AG09309 (cell line): ENCODE results near the gene ANKS1A.
"Not testable (repeated sequence)": the region's sequence is repeated elsewhere in the genome, so short reads cannot be mapped to it uniquely, and the experiment has no call there.

Source experiments
- DNase-seq: peaks from one replicate; pipeline ENCODE4 v3.0.0-alpha.2; 2010; ENCODE audit warnings: low read depth
- H3K4me3 ChIP-seq: 2 replicates; pipeline ENCODE4 v1.5.1; 2011; ENCODE audit warnings: mild to moderate bottlenecking, low read depth, low read length, moderate library complexity; ENCODE audit not compliant: control insufficient read depth
- TF ChIP-seq, protein P1 (sequence below): IDR thresholded peaks from 2 replicates; pipeline ENCODE4 v1.5.1; 2011; ENCODE audit warnings: mild to moderate bottlenecking, low read depth, low read length, inconsistent platforms; ENCODE audit not compliant: insufficient read depth, control insufficient read depth; ENCODE audit errors: missing control alignments

Gene ANKS1A

DNA sequence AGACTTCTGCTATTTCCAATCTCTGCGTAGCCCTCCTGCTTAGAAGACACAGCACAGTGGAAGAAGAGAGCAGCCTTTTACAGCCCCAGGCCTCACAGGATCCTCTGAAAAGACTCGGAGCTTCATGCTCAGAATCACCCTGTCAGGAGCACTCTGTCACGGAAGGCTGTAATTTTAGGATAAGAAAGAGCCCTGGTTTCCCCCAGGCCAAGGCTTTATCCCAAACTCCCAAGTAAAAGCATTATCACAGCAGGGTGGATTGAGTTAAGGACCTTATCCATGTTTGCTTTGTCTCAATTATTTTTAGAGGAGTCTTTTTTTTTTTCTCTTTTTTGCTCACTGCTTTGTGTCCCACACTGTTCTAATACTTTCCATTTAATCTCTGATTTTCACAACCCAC lies 39.2 kb downstream of the ANKS1A start:
- no peak for DNase-seq
- TF ChIP-seq, protein P1, sequence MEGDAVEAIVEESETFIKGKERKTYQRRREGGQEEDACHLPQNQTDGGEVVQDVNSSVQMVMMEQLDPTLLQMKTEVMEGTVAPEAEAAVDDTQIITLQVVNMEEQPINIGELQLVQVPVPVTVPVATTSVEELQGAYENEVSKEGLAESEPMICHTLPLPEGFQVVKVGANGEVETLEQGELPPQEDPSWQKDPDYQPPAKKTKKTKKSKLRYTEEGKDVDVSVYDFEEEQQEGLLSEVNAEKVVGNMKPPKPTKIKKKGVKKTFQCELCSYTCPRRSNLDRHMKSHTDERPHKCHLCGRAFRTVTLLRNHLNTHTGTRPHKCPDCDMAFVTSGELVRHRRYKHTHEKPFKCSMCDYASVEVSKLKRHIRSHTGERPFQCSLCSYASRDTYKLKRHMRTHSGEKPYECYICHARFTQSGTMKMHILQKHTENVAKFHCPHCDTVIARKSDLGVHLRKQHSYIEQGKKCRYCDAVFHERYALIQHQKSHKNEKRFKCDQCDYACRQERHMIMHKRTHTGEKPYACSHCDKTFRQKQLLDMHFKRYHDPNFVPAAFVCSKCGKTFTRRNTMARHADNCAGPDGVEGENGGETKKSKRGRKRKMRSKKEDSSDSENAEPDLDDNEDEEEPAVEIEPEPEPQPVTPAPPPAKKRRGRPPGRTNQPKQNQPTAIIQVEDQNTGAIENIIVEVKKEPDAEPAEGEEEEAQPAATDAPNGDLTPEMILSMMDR, result no peak

DNA sequence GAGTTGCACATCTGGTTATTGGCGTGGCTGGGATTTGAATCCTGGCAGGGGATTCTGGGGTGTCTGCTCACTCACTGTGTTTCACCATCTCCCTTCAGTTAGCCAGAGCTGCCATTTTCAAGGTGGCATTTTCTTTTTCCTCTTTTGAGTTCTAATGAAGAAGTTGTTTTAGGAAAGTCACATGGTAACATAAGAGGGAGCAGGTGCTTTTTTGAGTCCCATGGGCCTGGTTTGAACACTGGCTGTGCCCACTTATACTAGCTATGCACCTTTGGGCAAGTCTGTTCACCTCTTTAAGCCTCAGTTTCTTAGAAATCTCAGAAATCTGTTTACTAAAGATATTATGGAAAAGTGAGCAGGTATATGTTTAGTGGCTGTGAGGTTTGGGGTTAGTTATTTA lies 39.6 kb downstream of the ANKS1A start:
- DNase-seq, result no peak
- no peak overlapping the region for H3K4me3 ChIP-seq
- TF ChIP-seq, protein P1, result no peak

More for the DNA sequence above, 39.2 kb downstream of the ANKS1A start:
- H3K4me3 ChIP-seq, result no peak overlapping the region

DNA sequence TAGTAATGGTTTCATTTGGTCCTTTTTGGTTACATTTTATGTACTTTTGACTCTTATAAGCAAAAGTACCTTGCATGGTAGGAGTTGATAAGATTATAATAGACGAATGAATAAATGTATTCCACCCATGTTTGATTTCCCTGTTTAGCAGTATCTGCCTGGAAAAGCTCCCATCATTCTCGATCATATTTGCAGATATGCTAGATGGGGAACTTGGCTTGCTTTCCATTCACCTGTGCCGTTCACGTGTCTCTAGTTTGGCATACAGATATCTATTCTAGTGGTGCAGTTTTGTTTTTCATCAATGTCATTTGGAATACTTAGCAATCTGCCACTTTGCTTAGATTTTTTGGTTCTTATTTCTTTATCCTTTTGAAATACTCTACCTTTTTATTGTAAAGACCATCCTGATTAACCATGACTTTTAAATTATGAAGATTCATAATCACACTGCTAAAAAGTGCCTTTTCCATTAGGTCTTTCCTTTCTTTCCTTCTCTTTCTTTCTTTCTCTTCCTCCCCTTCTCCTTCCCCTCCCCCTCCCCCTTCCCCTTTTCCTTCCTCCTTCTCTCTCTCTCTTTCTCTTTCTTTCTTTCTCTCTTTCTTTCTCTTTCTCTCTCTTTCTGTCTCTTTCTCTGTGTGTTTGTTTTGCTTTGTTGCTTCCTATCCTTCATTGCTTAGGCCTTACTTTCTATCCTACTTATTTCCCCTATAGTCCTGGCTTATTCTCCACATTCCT lies 40.4 kb downstream of the ANKS1A start:
- no peak for DNase-seq
- TF ChIP-seq, protein P1, result no peak
- no peak overlapping the region for H3K4me3 ChIP-seq

DNA sequence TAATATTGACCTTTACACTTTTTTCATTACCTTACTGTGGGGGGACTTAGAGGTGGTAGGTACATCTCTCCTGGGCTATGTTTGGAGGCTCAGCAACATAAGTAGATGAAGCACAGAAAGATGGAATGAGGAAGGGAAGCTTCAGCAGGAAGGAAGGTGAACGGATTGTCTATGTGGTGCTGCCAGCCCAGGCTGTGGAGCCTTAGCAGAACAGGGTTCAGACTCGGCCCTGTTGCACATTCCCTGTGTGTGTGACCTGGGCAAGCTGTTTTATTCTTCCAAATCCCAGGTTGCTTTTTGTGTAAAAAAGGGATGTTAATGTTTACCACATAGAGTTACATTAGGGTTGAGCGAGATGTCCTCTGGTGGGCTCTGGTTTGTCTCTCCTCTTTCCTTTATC lies 41.2 kb downstream of the ANKS1A start:
- DNase-seq, result no peak
- TF ChIP-seq, protein P1, result no peak
- H3K4me3 ChIP-seq, result no peak overlapping the region

DNA sequence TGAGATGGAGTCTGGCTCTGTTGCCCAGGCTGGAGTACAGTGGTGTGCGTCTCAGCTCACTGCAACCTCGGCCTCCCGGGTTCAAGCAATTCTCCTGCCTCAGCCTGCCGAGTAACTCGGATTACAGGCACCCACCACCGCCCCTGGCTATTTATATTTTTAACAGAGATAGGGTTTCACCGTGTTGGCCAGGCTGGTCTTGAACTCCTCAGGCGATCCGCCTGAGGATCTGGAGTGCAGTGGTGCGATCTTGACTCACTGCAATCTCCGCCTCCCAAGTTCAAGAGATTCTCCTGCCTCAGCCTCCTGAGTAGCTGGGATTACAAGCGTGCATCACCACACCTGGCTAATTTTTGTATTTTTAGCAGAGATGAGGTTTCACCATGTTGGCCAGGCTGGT lies 43.1 kb downstream of the ANKS1A start:
- DNase-seq, H3K4me3 ChIP-seq: not testable (repeated sequence)

DNA sequence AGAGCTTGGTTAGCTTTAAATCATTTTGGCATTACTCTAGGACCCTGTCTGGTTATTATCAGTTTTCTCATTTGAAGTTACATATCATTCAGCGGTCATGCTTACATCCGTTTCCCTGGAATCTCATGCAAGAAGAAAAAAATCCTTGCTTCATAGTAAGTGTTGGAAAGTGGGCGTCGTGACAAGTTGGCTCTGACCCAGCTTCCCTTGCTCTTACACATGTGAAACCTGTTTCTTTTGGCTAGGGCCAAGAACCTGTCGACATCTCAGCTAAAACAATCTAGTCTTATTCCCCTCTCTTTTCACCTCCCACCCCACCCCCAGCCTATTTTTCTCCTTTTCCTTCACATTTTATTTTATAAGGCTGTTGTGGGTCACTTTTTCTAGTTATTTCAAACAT lies 45.5 kb downstream of the ANKS1A start:
- DNase-seq, result no peak
- TF ChIP-seq, protein P1, result no peak
- H3K4me3 ChIP-seq, result no peak overlapping the region

DNA sequence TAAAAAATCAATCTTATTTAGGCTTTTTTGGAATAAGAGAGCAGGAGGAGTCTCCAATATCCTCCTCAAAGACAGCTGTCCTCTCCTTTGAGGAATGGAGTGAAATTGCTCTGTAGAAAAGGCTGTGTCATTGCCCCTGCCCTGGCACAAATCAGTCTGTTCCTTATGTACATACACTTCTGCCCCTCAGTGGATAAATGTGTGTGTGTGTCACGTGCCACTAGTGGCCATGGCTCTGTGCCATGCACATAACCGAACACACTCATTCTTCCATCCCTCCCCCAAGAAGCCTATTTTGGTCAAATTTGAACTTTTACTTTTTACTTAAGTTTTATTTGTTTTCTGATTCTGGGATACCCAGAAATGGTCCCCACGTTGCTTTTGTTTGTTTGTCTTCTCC lies 49.2 kb downstream of the ANKS1A start:
- H3K4me3 ChIP-seq, result no peak overlapping the region
- TF ChIP-seq, protein P1, result no peak
- no peak for DNase-seq
